GM12864 (cell line): ENCODE measurements around the gene MYBPHL.

ENCODE experiments used
- DNase-seq: peaks from one replicate; pipeline ENCODE4 v3.0.0-alpha.2; 2011; ENCODE audit warnings: low read depth
- H3K4me3 ChIP-seq: 2 replicates; pipeline ENCODE4 v1.5.1; 2011; ENCODE audit warnings: mild to moderate bottlenecking, low read depth, low read length, control low read depth
- CTCF ChIP-seq: IDR thresholded peaks from 2 replicates; pipeline ENCODE4 v1.5.1; 2011; ENCODE audit warnings: low read depth, mild to moderate bottlenecking, moderate library complexity, low read length, control low read depth, inconsistent platforms; ENCODE audit errors: missing control alignments

The MYBPHL gene

GRCh38 chr1:109255097-109255651 lies 51.6 kb downstream of the MYBPHL start:
- TF ChIP-seq CTCF: no peak
- H3K4me3 ChIP-seq: no peak overlapping the region
- DNase-seq: no peak

GRCh38 chr1:109254621-109255096 lies 52.2 kb downstream of the MYBPHL start:
- no peak for DNase-seq
- H3K4me3 ChIP-seq: no peak overlapping the region
- TF ChIP-seq CTCF: no peak

- TF ChIP-seq CTCF: no peak
- no peak for DNase-seq
- no peak overlapping the region for H3K4me3 ChIP-seq
Observed at GRCh38 chr1:109253803-109254620, 52.8 kb downstream of the MYBPHL start.

- no peak overlapping the region for H3K4me3 ChIP-seq
- DNase-seq: no peak
- TF ChIP-seq CTCF: no peak
Observed at GRCh38 chr1:109252893-109253802, 53.7 kb downstream of the MYBPHL start.

- no peak for TF ChIP-seq CTCF
- no peak for DNase-seq
Observed at GRCh38 chr1:109252167-109252892, 54.5 kb downstream of the MYBPHL start.

More at GRCh38 chr1:109252167-109252892, 54.5 kb downstream of the MYBPHL start:
- H3K4me3 ChIP-seq: no peak overlapping the region
